Fibroblast of lung (primary cell): ENCODE measurements around the gene TTLL7. TPM values are rescaled to one million over a fixed set of nuclear protein-coding genes. Genes with fewer than 3 reads are reported as not detected.

ENCODE experiments used
- DNase-seq, 2 donors: peaks; one replicate each; pipeline versions ENCODE4 v3.0.0 to v3.0.0-alpha.2; 2010; ENCODE audit warnings: low read depth in 2 of 2
- H2AFZ ChIP-seq: 2 replicates; pipeline ENCODE4 v1.5.1; 2012; ENCODE audit warnings: low read length, control low read depth, inconsistent platforms
- H3K27ac ChIP-seq: 2 replicates; pipeline ENCODE4 v1.5.1; 2011; ENCODE audit warnings: low read length, control low read depth; ENCODE audit not compliant: insufficient read depth
- H3K27me3 ChIP-seq: 2 replicates; pipeline ENCODE4 v1.5.1; 2011; ENCODE audit warnings: mild to moderate bottlenecking, low read length; ENCODE audit not compliant: control insufficient read depth, insufficient read depth
- H3K36me3 ChIP-seq: 2 replicates; pipeline ENCODE4 v1.5.1; 2011; ENCODE audit warnings: low read length; ENCODE audit not compliant: control insufficient read depth, insufficient read depth
- H3K4me1 ChIP-seq: 2 replicates; pipeline ENCODE4 v1.5.1; 2011; ENCODE audit warnings: low read length; ENCODE audit not compliant: control insufficient read depth, insufficient read depth; ENCODE audit errors: extremely low read depth
- H3K4me2 ChIP-seq: 2 replicates; pipeline ENCODE4 v1.5.1; 2011; ENCODE audit warnings: low read length, control low read depth; ENCODE audit not compliant: insufficient read depth; ENCODE audit errors: extremely low read depth
- H3K4me3 ChIP-seq, 4 experiments: fragments of 200-600 bp in 1 of 4; sonication (generic) in 1 of 4; replicated peaks in 1 of 4; 2 replicates each; pipeline ENCODE4 v1.5.1; 2011 to 2016; ENCODE audit warnings: low read length in 4 of 4, low read depth in 3 of 4, mild to moderate bottlenecking in 3 of 4, control low read depth in 2 of 4, inconsistent platforms in 1 of 4, mixed read lengths in 1 of 4; ENCODE audit not compliant: insufficient read depth in 1 of 4; ENCODE audit errors: control extremely low read depth in 1 of 4
- H3K79me2 ChIP-seq: 2 replicates; pipeline ENCODE4 v1.5.1; 2012; ENCODE audit warnings: mild to moderate bottlenecking, low read length, inconsistent platforms; ENCODE audit not compliant: control insufficient read depth, insufficient read depth
- H3K9ac ChIP-seq: 2 replicates; pipeline ENCODE4 v1.5.1; 2011; ENCODE audit warnings: mild to moderate bottlenecking, low read length, control low read depth; ENCODE audit not compliant: insufficient read depth
- H3K9me3 ChIP-seq: 2 replicates; pipeline ENCODE4 v1.5.1; 2012; ENCODE audit warnings: low read depth, low read length; ENCODE audit not compliant: control insufficient read depth, insufficient read depth
- H4K20me1 ChIP-seq: 2 replicates; pipeline ENCODE4 v1.5.1; 2011; ENCODE audit warnings: low read length; ENCODE audit not compliant: control insufficient read depth, insufficient read depth; ENCODE audit errors: extremely low read depth
- CTCF ChIP-seq, 2 donors: IDR thresholded peaks in 1 of 2; conservative IDR thresholded peaks in 1 of 2; 1 replicate in 1 of 2; 2 replicates in 1 of 2; pipeline ENCODE4 v1.5.1; 2011 to 2012; ENCODE audit warnings: low read length in 2 of 2, control low read depth in 1 of 2, inconsistent platforms in 1 of 2, low read depth in 1 of 2, mild to moderate bottlenecking in 1 of 2
- EZH2 ChIP-seq: IDR thresholded peaks from 2 replicates; pipeline ENCODE4 v1.5.1; 2012; ENCODE audit warnings: low read length, control low read depth, mild to moderate bottlenecking; ENCODE audit errors: missing control alignments
- polyA plus RNA-seq, 2 donors: library from polyadenylated mRNA; depleted of rRNA in 1 of 2; stranded (reverse) in 1 of 2; unstranded in 1 of 2; fragments of >200 nt; gene quantifications; 2 replicates each; pipeline ENCODE4 v1.2.1, GENCODE V29; 2011 to 2012; ENCODE audit warnings: missing spikeins in 1 of 2
- total RNA-seq: library from RNA; depleted of rRNA; stranded (reverse); fragments of >200 nt; gene quantifications from 2 replicates; pipeline ENCODE4 v1.2.1, GENCODE V29; 2014

TTLL7 gene
- total and polyA plus RNA-seq, 2 donors (not counting 1 experiment from before 2014, with no cell fraction given), result 14.4 to 19.8 TPM

- Histone ChIP-seq H4K20me1 (no peaks in the 10 kb centered on the region), H3K27me3 (no peaks in the 10 kb centered on the region), H3K9ac (no peak overlapping the region), H3K79me2 (peaks cover 3% of the 10 kb centered on the region), H3K4me2 (no peak overlapping the region), H2AFZ (no peak overlapping the region), H3K9me3 (no peaks in the 10 kb centered on the region), H3K4me3 (no peak overlapping the region), H3K4me1 (no peaks in the 10 kb centered on the region), H3K36me3 (no peaks in the 10 kb centered on the region), H3K27ac (no peak overlapping the region)
- DNase-seq, result no peak
- TF ChIP-seq EZH2 (no peak), CTCF (conservative IDR thresholded peaks at IDR 0.05 in 1 of 2, IDR thresholded peaks at IDR 0.05 in 1 of 2; ENCODE audit: low read depth in 1 of 2, low read length in 2 of 2) (no peak)
Measured at GRCh38 chr1:84001501-84001900, 2.6 kb upstream of the TTLL7 start.

GRCh38 chr1:84000954-84001495 lies 2.1 kb upstream of the TTLL7 start:
- H2AFZ ChIP-seq, result no peak overlapping the region
- H3K4me3 ChIP-seq, result no peak overlapping the region
- H3K9ac ChIP-seq, result no peak overlapping the region
- no peak overlapping the region for H3K27ac ChIP-seq
- DNase-seq, result no peak
- H4K20me1 ChIP-seq, result no peaks in the 10 kb centered on the region
- H3K36me3 ChIP-seq, result no peaks in the 10 kb centered on the region
- H3K4me1 ChIP-seq, result no peaks in the 10 kb centered on the region
- no peak overlapping the region for H3K4me2 ChIP-seq
- peaks cover 3% of the 10 kb centered on the region for H3K79me2 ChIP-seq
- no peak for TF ChIP-seq CTCF (conservative IDR thresholded peaks at IDR 0.05 in 1 of 2, IDR thresholded peaks at IDR 0.05 in 1 of 2; ENCODE audit: low read depth in 1 of 2, low read length in 2 of 2)
- TF ChIP-seq EZH2, result no peak
- H3K27me3 ChIP-seq, result no peaks in the 10 kb centered on the region
- no peaks in the 10 kb centered on the region for H3K9me3 ChIP-seq

DNA sequence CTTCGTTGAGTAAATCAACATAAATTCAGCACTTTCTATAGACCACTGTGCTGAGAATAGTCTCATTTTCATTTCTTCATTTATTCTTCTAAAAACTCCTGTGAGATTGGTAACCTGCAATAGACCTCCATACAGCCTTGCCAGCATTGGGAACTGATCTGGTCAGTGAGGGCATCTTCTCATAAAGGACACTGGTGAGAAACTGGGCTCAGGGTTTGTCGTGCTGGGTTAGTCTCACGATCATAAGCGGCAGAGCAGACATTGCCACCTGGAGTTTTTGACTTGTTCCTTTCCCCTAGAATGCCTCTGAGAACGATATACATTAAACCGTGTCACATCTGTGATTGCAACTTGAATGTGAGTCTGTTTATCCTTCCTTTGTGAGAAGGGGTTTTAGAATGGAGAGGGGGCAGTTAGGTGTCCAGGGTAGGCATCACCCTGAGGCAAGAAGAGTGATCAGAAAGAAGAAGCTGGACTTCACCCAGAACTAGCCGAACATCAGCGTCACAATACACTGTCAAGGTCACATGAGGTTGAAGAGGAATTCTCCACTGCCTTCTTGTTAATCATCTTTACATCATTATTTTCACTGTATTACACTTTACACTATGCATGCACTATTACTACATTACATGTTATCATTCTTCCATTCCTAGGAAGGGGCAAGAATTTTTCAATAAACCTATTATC lies 1.4 kb upstream of the TTLL7 start:
- TF ChIP-seq CTCF (conservative IDR thresholded peaks at IDR 0.05 in 1 of 2, IDR thresholded peaks at IDR 0.05 in 1 of 2; ENCODE audit: low read depth in 1 of 2, low read length in 2 of 2) (no peak), EZH2 (no peak)
- Histone ChIP-seq H3K4me1 (no peaks in the 10 kb centered on the region), H3K9ac (no peak overlapping the region), H3K36me3 (no peaks in the 10 kb centered on the region), H3K4me2 (no peak overlapping the region), H3K79me2 (peaks cover 3% of the 10 kb centered on the region), H3K9me3 (no peaks in the 10 kb centered on the region), H3K4me3 (no peak overlapping the region), H2AFZ (no peak overlapping the region), H3K27me3 (no peaks in the 10 kb centered on the region), H3K27ac (no peak overlapping the region), H4K20me1 (no peaks in the 10 kb centered on the region)
- DNase-seq, result no peak
